GM21723 (cell line): ENCODE results near the gene RSPRY1.

Experiments
- ATAC-seq: cut with Tn5 transposase; IDR thresholded peaks from one replicate; pipeline ENCODE4 v1.9.1; 2021; ENCODE audit warnings: mild to moderate bottlenecking, moderate library complexity; ENCODE audit not compliant: unreplicated experiment

Gene RSPRY1

GRCh38 chr16:57152096-57153093 lies 33.7 kb upstream of the RSPRY1 start:
- ATAC-seq: no peak

- ATAC-seq: no peak
Observed at GRCh38 chr16:57153841-57154240, 32.3 kb upstream of the RSPRY1 start.

GRCh38 chr16:57155702-57156350 lies 30.3 kb upstream of the RSPRY1 start:
- no peak for ATAC-seq

GRCh38 chr16:57156351-57156703 lies 29.8 kb upstream of the RSPRY1 start:
- no peak for ATAC-seq

GRCh38 chr16:57157533-57157932 lies 28.6 kb upstream of the RSPRY1 start:
- no peak for ATAC-seq

- no peak for ATAC-seq
Observed at GRCh38 chr16:57159447-57159846, 26.7 kb upstream of the RSPRY1 start.

- ATAC-seq: no peak
Observed at GRCh38 chr16:57163842-57164241, 22.3 kb upstream of the RSPRY1 start.

- ATAC-seq: no peak
Observed at GRCh38 chr16:57165483-57165882, 20.6 kb upstream of the RSPRY1 start.

GRCh38 chr16:57165938-57166337 lies 20.2 kb upstream of the RSPRY1 start:
- ATAC-seq: no peak

GRCh38 chr16:57166451-57166850 lies 19.7 kb upstream of the RSPRY1 start:
- ATAC-seq: no peak

- no peak for ATAC-seq
Observed at GRCh38 chr16:57166951-57167350, 19.2 kb upstream of the RSPRY1 start.

- no peak for ATAC-seq
Observed at GRCh38 chr16:57167538-57167937, 18.6 kb upstream of the RSPRY1 start.

GRCh38 chr16:57167953-57168352 lies 18.2 kb upstream of the RSPRY1 start:
- no peak for ATAC-seq

GRCh38 chr16:57169327-57169726 lies 16.8 kb upstream of the RSPRY1 start:
- no peak for ATAC-seq

- no peak for ATAC-seq
Observed at GRCh38 chr16:57172721-57173290, 13.3 kb upstream of the RSPRY1 start.

- no peak for ATAC-seq
Observed at GRCh38 chr16:57175896-57176295, 10.2 kb upstream of the RSPRY1 start.

- ATAC-seq: no peak
Observed at GRCh38 chr16:57178196-57178595, 7.9 kb upstream of the RSPRY1 start.

- no peak for ATAC-seq
Observed at GRCh38 chr16:57178793-57179212, 7.3 kb upstream of the RSPRY1 start.

- ATAC-seq: no peak
Observed at GRCh38 chr16:57179215-57179828, 6.8 kb upstream of the RSPRY1 start.

GRCh38 chr16:57184113-57184512 lies 2.0 kb upstream of the RSPRY1 start:
- ATAC-seq: no peak

- ATAC-seq: no peak
Observed at GRCh38 chr16:57184887-57185445, 1.2 kb upstream of the RSPRY1 start.
